Endothelial cell (in vitro differentiated cells): ENCODE measurements around the gene DDX11. TPM values are rescaled to one million over a fixed set of nuclear protein-coding genes. Genes with fewer than 3 reads are reported as not detected.
A peak's percentile ranks its signal among the peaks of the same experiment; 100 is the strongest.
"Not testable (repeated sequence)": the region's sequence is repeated elsewhere in the genome, so short reads cannot be mapped to it uniquely, and the experiment has no call there.

Experiments used
- DNase-seq: peaks from one replicate; pipeline ENCODE4 v3.0.0; 2021; ENCODE audit warnings: low spot score
- H3K27ac Mint-ChIP-seq: one replicate; pipeline ENCODE4 v1.8.0; 2021; ENCODE audit warnings: mixed read lengths, inconsistent platforms; ENCODE audit not compliant: unreplicated experiment
- H3K27me3 Mint-ChIP-seq: one replicate; pipeline ENCODE4 v1.8.0; 2021; ENCODE audit warnings: mild to moderate bottlenecking, moderate library complexity, mixed read lengths, inconsistent platforms; ENCODE audit not compliant: unreplicated experiment
- H3K36me3 Mint-ChIP-seq: one replicate; pipeline ENCODE4 v1.8.0; 2021; ENCODE audit warnings: mild to moderate bottlenecking, low read depth, mixed read lengths, inconsistent platforms; ENCODE audit not compliant: unreplicated experiment
- H3K4me1 Mint-ChIP-seq: one replicate; pipeline ENCODE4 v1.8.0; 2021; ENCODE audit warnings: mild to moderate bottlenecking, mixed read lengths, inconsistent platforms; ENCODE audit not compliant: unreplicated experiment
- H3K4me3 Mint-ChIP-seq: one replicate; pipeline ENCODE4 v1.8.0; 2021; ENCODE audit warnings: mild to moderate bottlenecking, mixed read lengths, inconsistent platforms; ENCODE audit not compliant: unreplicated experiment
- H3K9me3 Mint-ChIP-seq: one replicate; pipeline ENCODE4 v1.8.0; 2021; ENCODE audit warnings: mixed read lengths, inconsistent platforms; ENCODE audit not compliant: unreplicated experiment
- total RNA-seq: library from RNA; stranded (reverse); fragmentation: NEBNext Ultra II Directional; extraction: Animal tissue kit (Norgen Biotek cat#: 25700); gene quantifications from one replicate; pipeline ENCODE4 v1.2.1, GENCODE V29; 2021; ENCODE audit not compliant: unreplicated experiment
- TF ChIP-seq, protein P1 (sequence below): fragments of 200-600 bp; sonication (generic); IDR thresholded peaks from one replicate; pipeline ENCODE4 v1.5.0; 2021; ENCODE audit warnings: antibody characterized with exemption; ENCODE audit not compliant: unreplicated experiment

The DDX11 gene
- total RNA-seq, 1 donor from 2014 or later, result 40.2 TPM

DNA sequence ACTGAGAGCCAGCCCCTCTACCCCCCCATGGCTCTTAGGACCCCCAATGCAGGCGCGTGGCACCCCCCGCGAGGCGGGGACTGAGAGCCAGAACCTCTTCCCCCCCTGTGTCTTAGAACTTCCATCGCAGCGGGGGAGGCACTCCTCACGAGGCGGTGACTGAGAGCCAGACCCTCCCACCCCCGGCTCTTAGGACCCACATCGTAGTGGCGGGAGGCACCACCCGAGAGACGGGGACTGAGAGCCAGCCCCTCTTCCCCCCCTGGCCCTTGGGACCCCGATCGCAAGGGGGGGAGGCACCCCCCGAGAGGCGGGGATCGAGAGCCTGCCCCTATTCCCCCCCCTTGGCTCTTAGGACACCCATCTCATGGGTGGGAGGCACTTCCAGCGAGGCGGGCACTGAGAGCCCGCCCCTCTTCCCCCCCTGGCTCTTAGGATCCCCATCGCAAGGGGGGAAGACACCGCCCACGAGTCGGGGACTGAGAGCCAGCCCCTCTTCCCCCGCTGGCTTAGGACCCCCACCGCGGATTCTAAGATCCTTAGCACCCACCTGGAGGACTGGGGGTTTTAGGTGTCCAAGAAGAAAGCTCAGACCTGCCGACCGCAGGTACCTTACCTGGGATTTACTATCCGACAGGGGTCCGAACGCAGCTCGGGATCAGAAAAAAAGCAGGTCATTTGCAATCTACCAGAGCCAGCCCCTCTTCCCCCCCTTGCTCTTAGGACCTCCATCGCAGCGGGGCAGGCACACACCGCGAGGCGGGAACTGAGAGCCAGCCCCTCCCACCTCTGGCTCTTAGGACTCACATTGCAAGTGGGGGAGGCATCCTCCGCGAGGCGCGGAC is 44.9 kb downstream of the DDX11 start:
- H3K27me3 Mint-ChIP-seq, result peaks cover 7% of the 10 kb centered on the region
- H3K27ac Mint-ChIP-seq, result no peak overlapping the region
- TF ChIP-seq, protein P1, sequence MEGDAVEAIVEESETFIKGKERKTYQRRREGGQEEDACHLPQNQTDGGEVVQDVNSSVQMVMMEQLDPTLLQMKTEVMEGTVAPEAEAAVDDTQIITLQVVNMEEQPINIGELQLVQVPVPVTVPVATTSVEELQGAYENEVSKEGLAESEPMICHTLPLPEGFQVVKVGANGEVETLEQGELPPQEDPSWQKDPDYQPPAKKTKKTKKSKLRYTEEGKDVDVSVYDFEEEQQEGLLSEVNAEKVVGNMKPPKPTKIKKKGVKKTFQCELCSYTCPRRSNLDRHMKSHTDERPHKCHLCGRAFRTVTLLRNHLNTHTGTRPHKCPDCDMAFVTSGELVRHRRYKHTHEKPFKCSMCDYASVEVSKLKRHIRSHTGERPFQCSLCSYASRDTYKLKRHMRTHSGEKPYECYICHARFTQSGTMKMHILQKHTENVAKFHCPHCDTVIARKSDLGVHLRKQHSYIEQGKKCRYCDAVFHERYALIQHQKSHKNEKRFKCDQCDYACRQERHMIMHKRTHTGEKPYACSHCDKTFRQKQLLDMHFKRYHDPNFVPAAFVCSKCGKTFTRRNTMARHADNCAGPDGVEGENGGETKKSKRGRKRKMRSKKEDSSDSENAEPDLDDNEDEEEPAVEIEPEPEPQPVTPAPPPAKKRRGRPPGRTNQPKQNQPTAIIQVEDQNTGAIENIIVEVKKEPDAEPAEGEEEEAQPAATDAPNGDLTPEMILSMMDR, result no peak
- DNase-seq, result peak; percentile 30
- H3K4me3 Mint-ChIP-seq, result peak overlapping the region; percentile 56
- H3K4me1 Mint-ChIP-seq, result no peaks in the 10 kb centered on the region
- no peaks in the 10 kb centered on the region for H3K36me3 Mint-ChIP-seq
- no peaks in the 10 kb centered on the region for H3K9me3 Mint-ChIP-seq

DNA sequence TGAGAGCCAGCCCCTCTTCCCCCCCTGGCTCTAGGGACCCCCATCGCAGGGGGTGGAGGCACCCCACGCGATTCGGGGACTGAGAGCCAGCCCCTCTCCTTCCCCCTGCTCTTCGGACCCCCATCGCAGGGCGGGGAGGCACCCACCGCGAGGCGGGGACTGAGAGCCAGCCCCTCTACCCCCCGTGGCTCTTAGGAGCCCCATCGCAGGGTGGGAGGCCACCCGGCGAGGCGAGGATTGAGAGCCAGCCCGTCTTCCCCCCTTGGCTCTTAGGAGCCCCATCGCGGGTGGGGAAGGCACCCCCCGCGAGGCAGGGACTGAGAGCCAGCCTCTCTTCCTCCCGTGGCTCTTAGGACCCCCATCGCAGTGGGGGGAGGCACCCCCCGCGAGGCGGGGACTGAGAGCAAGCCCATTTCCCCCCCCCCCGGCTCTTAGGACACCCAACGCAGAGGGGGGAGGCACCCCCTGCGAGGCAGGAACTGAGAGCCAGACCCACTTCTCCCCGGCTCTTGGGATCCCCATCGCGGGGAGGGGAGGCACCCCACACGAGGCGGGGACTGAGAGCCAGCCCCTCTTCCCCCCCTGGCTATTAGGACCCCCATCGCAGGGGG is 45.6 kb downstream of the DDX11 start:
- Mint-ChIP-seq H3K4me1 (no peaks in the 10 kb centered on the region), H3K9me3 (no peaks in the 10 kb centered on the region), H3K36me3 (no peaks in the 10 kb centered on the region), H3K27ac (no peak overlapping the region), H3K27me3 (peaks cover 7% of the 10 kb centered on the region), H3K4me3 (no peak overlapping the region)
- no peak for DNase-seq
- TF ChIP-seq, protein P1, result no peak

DNA sequence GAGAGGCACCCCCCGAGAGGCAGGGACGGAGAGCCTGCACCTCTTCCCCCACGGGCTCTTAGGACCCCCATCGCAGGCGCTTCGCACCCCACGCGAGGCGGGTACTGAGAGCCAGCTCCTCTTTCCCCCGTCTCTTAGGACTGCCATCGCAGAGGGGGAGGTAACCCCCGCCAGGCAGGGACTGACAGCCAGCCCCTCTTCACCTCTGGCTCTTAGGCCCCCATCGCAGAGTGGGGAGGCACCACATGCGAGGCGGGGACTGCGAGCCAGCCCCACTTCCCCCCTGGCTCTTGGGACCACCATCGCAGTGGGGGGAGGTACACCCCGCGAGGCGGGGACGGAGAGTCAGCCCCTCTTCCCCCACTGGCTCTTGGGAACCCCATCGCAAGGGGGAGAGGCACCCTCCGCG is 46.1 kb downstream of the DDX11 start:
- H3K4me1 Mint-ChIP-seq, result no peaks in the 10 kb centered on the region
- TF ChIP-seq, protein P1, result no peak
- no peaks in the 10 kb centered on the region for H3K9me3 Mint-ChIP-seq
- H3K4me3 Mint-ChIP-seq, result no peak overlapping the region
- H3K36me3 Mint-ChIP-seq, result no peaks in the 10 kb centered on the region
- DNase-seq, result no peak
- no peak overlapping the region for H3K27ac Mint-ChIP-seq
- H3K27me3 Mint-ChIP-seq, result peaks cover 7% of the 10 kb centered on the region

DNA sequence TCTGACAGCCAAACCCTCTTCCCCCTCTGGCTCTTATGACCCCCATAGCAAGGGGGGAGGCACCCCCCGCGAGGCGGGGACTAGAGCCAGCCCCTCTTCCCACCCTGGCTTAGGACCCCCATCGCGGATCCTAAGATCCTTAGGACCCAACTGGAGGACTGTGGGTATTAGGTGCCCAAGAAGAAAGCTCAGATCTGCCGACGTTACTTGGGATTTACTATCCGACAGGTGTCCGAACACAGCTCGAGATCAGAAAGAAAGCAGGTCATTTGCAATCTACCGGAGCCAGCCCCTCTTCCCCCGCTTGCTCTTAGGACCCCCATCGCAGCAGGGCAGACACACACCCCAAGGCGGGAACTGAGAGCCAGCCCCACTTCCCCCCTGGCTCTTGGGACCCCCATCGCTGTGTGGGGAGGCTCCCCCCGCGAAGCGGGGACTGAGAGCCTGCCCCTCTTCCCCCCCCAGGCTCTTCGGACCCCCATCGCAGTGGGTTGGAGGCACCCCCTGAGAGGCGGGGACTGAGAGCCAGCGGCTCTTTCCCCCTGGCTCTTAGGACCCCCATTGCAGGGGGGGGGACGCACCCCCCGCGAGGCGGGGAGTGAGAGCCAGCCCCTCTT is 46.8 kb downstream of the DDX11 start:
- H3K4me3 Mint-ChIP-seq, result peak overlapping the region; percentile 76
- no peaks in the 10 kb centered on the region for H3K4me1 Mint-ChIP-seq
- H3K27ac Mint-ChIP-seq, result no peak overlapping the region
- no peak for DNase-seq
- no peaks in the 10 kb centered on the region for H3K36me3 Mint-ChIP-seq
- peaks cover 7% of the 10 kb centered on the region for H3K27me3 Mint-ChIP-seq
- TF ChIP-seq, protein P1, result no peak
- H3K9me3 Mint-ChIP-seq, result no peaks in the 10 kb centered on the region

DNA sequence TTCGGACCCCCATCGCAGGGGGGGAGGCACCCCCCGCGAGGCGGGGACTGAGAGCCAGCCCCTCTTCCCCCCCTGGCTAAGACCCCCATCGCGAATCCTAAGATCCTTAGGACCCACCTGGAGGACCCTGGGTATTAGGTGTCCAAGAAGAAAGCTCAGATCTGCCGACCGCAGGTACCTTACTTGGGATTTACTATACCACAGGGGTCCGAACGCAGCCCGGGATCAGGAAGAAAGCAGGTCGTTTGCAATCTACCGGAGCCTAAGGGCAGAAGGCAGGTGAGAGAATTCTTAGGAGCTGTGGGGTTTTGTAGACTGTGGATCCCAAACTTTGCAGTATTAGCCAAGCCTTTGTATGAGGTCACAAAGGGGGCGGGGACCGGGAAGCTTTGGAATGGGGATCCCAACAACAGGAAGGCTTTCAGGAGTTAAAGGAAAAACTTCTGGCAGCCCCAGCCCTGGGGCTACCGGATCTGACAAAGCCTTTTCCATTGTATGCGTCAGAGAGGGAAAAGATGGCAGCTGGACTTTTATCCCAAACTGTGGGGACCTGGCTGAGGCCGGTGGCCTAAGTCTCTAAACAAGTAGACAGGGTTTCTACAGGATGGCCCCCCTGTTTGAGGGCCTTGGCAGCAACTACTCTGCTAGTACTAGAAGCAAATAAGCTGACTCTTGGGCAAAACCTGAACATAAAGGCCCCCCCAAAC is 47.5 kb downstream of the DDX11 start:
- H3K9me3 Mint-ChIP-seq, H3K4me3 Mint-ChIP-seq, H3K36me3 Mint-ChIP-seq, H3K27ac Mint-ChIP-seq, H3K4me1 Mint-ChIP-seq, H3K27me3 Mint-ChIP-seq, DNase-seq: not testable (repeated sequence)
